Heart left ventricle (tissue), 16 donors: ENCODE results near the gene JDP2. TPM values are rescaled to one million over a fixed set of nuclear protein-coding genes. Genes with fewer than 3 reads are reported as not detected.

ENCODE experiments used
- ATAC-seq, 4 donors: fragments of 200-7000 bp; cut with Tn5 transposase; one replicate each; pipeline ENCODE4 v1.9.1; 2020 to 2022; ENCODE audit warnings: moderate library complexity in 4 of 4, mild to moderate bottlenecking in 3 of 4, moderate number of reproducible peaks in 1 of 4
- DNase-seq, 5 donors: peaks; one replicate each; pipeline ENCODE4 v3.0.0-alpha.2; 2020
- H3K27ac ChIP-seq, 12 donors: fragments of 200-600 bp; sonication (generic) in 4 of 12; one replicate each; pipeline versions ENCODE4 v1.5.0 to v1.8.0; 2016 to 2022; ENCODE audit warnings: mild to moderate bottlenecking in 2 of 12
- H3K27me3 ChIP-seq, 9 donors: fragments of 200-600 bp; sonication (generic) in 2 of 9; one replicate each; pipeline versions ENCODE4 v1.5.1 to v1.8.0; 2016 to 2022; ENCODE audit warnings: mild to moderate bottlenecking in 3 of 9
- H3K36me3 ChIP-seq, 9 donors: fragments of 200-600 bp; sonication (generic) in 2 of 9; one replicate each; pipeline versions ENCODE4 v1.5.0 to v1.8.0; 2018 to 2022; ENCODE audit warnings: mild to moderate bottlenecking in 2 of 9
- H3K4me1 ChIP-seq, 12 donors: fragments of 200-600 bp; sonication (generic) in 4 of 12; one replicate each; pipeline versions ENCODE4 v1.5.0 to v1.8.0; 2016 to 2022; ENCODE audit warnings: mild to moderate bottlenecking in 3 of 12
- H3K4me3 ChIP-seq, 12 donors: fragments of 200-600 bp; sonication (generic) in 4 of 12; one replicate each; pipeline versions ENCODE4 v1.5.0 to v1.8.0; 2017 to 2022; ENCODE audit warnings: mild to moderate bottlenecking in 9 of 12, moderate library complexity in 4 of 12
- H3K9me3 ChIP-seq, 12 donors: fragments of 200-600 bp; sonication (generic) in 4 of 12; one replicate each; pipeline versions ENCODE4 v1.5.0 to v1.8.0; 2016 to 2022; ENCODE audit warnings: mild to moderate bottlenecking in 1 of 12
- CTCF ChIP-seq, 12 donors: fragments of 200-600 bp; sonication (generic) in 4 of 12; IDR thresholded peaks; one replicate each; pipeline versions ENCODE4 v1.5.0 to v1.8.0; 2018 to 2022; ENCODE audit warnings: antibody characterized with exemption in 12 of 12, mild to moderate bottlenecking in 5 of 12
- POLR2A ChIP-seq, 2 donors: fragments of 450-650 bp; IDR thresholded peaks; one replicate each; pipeline ENCODE4 v1.6.1; 2017; ENCODE audit warnings: antibody characterized with exemption in 2 of 2, mild to moderate bottlenecking in 2 of 2, moderate library complexity in 2 of 2
- WGBS, 4 donors: extraction: QIAGEN DNeasy Blood & Tissue Kit in 2 of 4; methylation state at CpG; one replicate each; pipeline versions ENCODE4 v1.1.5 to v1.1.7; 2013 to 2018; 5-methylcytosine and 5-hydroxymethylcytosine counted together
- intact Hi-C, 10 donors: fragments of 100-400 bp; cut with DNase I; formaldehyde crosslinking; loops; one replicate each; pipeline versions ENCODE4 v1.11.1 to v1.14.2; 2022
- polyA plus RNA-seq, 2 donors: library from polyadenylated mRNA; stranded (reverse); fragments of 200-250 nt; gene quantifications; one replicate each; pipeline ENCODE4 v1.2.3, GENCODE V29; 2013
- total RNA-seq, 9 donors: library from RNA; depleted of rRNA in 2 of 9; stranded (reverse); fragments of >200 nt in 2 of 9; fragmentation: NEBNext Ultra II Directional in 3 of 9; extraction: Animal tissue kit (Norgen Biotek cat#: 25700) in 3 of 9; gene quantifications; one replicate each; pipeline versions ENCODE4 v1.1.0 to v1.2.4, GENCODE V29; 2016 to 2023
- donor health status: ischemic (EF 13 %, LVEDD 7.1; RV severe dilation, severe dysfunction).
- donor health status: healthy with polysubstance abuse.
- donor health status: DM: no; HTN: yes; CAD: no.
- donor health status: DM: no; HTN: no; CAD: no.
- donor health status: ischemic (EF 25% LVEDD 6.9; RV normal size, moderate dysfunction).
- donor health status: ischemic (EF 25% LVEDD 5.7; RV mildly dilated, moderate dysfunction).
- donor health status: healthy.
- donor health status: DM: yes; HTN: yes; CAD: no.
- donor health status: ischemic (EF 35%, LVEDD 5.7; RV mildly dilated, moderate dysfunction).
- donor health status: nonischemic (EF 11% LVEDD 7.7; RV severe dilation, severe dysfunction).
- donor health status: DM: yes; HTN: yes; CAD: no.
- donor health status: PGD.
- donor health status: ischemic (EF 29% LVEDD 5.4; RV normal size, mild dysfunction).
- donor health status: nonischemic (EF 23%, LVEDD 6.1; RV moderate dilation, normal function).

Gene JDP2
- total and polyA plus RNA-seq, 11 donors: 12.2 to 72.6 (median 28.1) TPM

- DNase-seq (no peak), ATAC-seq (no peak)
- Histone ChIP-seq H3K27ac (no peak overlapping the region), H3K9me3 (peaks cover 0 to 41% (median 5%) of the 10 kb centered on the region in 12 donors), H3K36me3 (no peaks in the 10 kb centered on the region), H3K4me3 (no peak overlapping the region), H3K4me1 (peaks cover 0 to 9% (median 0%) of the 10 kb centered on the region in 12 donors), H3K27me3 (no peaks in the 10 kb centered on the region)
- WGBS, 4 donors: 94 to 100% (median 96%) methylated on average over 1 of the region's 1 CpG
- intact Hi-C loops: no loop called here
- TF ChIP-seq POLR2A (IDR thresholded peaks at IDR 0.05): no peak
- peak in 1 of 12 donors; percentile 7 for TF ChIP-seq CTCF (IDR thresholded peaks at IDR 0.05)
These were observed 82.7 kb downstream of the JDP2 start for GRCh38 chr14:75510547-75510946.

DNA sequence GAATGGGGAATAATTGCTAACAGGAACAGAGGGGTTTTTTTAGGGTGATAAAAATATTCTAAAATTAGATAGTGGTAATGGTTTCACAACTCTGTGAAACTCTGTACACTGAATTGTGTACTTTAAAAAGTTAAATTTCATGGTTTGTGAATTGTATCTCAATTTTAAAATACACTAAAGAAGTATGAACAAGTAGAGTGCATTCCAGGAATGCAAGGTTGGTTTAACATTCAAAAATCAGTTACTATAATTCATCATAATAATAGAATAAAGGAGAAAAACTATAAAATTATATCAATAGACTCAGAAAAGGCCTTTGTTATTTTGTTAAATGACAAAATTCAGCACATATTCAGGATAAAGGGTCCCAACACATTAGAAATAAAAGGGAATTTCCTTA is 83.4 kb downstream of the JDP2 start:
- Histone ChIP-seq H3K27me3 (no peaks in the 10 kb centered on the region), H3K4me1 (peaks cover 0 to 16% (median 0%) of the 10 kb centered on the region in 12 donors), H3K9me3 (peaks cover 0 to 37% (median 5%) of the 10 kb centered on the region in 12 donors), H3K27ac (no peak overlapping the region), H3K4me3 (no peak overlapping the region), H3K36me3 (no peaks in the 10 kb centered on the region)
- TF ChIP-seq CTCF (IDR thresholded peaks at IDR 0.05) (no peak), POLR2A (IDR thresholded peaks at IDR 0.05) (no peak)
- intact Hi-C loops: no loop called here
- DNase-seq: no peak
- no peak for ATAC-seq

GRCh38 chr14:75513911-75514672 is 86.3 kb downstream of the JDP2 start:
- Histone ChIP-seq H3K27ac (peak overlapping the region in 1 of 12 donors; percentile 68), H3K36me3 (no peaks in the 10 kb centered on the region), H3K27me3 (no peaks in the 10 kb centered on the region), H3K9me3 (peaks cover 0 to 21% (median 3%) of the 10 kb centered on the region in 12 donors), H3K4me3 (no peak overlapping the region), H3K4me1 (peaks cover 0 to 16% (median 0%) of the 10 kb centered on the region in 12 donors)
- ATAC-seq (no peak), DNase-seq (no peak)
- no peak for TF ChIP-seq POLR2A (IDR thresholded peaks at IDR 0.05)
- WGBS, 4 donors: 87 to 92% (median 90%) methylated on average over 12 of the region's 12 CpGs
- intact Hi-C loops: no loop called here

GRCh38 chr14:75514673-75515628 is 87.1 kb downstream of the JDP2 start:
- H3K9me3 ChIP-seq: peaks cover 0 to 20% (median 2%) of the 10 kb centered on the region in 12 donors
- intact Hi-C loops: no loop called here
- H3K4me3 ChIP-seq: peak overlapping the region in 10 of 12 donors; percentile 1 to 68 (median 42)
- 51 to 55% (median 52%) methylated on average over 15 to 29 of the region's 29 CpGs for WGBS, 4 donors
- H3K27ac ChIP-seq: peak overlapping the region in 1 of 12 donors; percentile 68
- peak in 2 of 4 donors; percentile 32 to 34 for ATAC-seq
- no peaks in the 10 kb centered on the region for H3K27me3 ChIP-seq
- TF ChIP-seq POLR2A (IDR thresholded peaks at IDR 0.05): no peak
- peak in 5 of 12 donors; percentile 4 to 50 (median 13) for TF ChIP-seq CTCF (IDR thresholded peaks at IDR 0.05)
- peak in 2 of 5 donors; percentile 25 to 46 for DNase-seq
- H3K4me1 ChIP-seq: peaks cover 0 to 16% (median 0%) of the 10 kb centered on the region in 12 donors
- no peaks in the 10 kb centered on the region for H3K36me3 ChIP-seq
